Fibroblast of lung (primary cell): ENCODE results near the gene ASAP2.

Experiments used
- CTCF ChIP-seq, 2 donors: IDR thresholded peaks in 1 of 2; conservative IDR thresholded peaks in 1 of 2; 1 replicate in 1 of 2; 2 replicates in 1 of 2; pipeline ENCODE4 v1.5.1; 2011 to 2012; ENCODE audit warnings: low read length in 2 of 2, control low read depth in 1 of 2, inconsistent platforms in 1 of 2, low read depth in 1 of 2, mild to moderate bottlenecking in 1 of 2
- EZH2 ChIP-seq: IDR thresholded peaks from 2 replicates; pipeline ENCODE4 v1.5.1; 2012; ENCODE audit warnings: low read length, control low read depth, mild to moderate bottlenecking; ENCODE audit errors: missing control alignments

DNA sequence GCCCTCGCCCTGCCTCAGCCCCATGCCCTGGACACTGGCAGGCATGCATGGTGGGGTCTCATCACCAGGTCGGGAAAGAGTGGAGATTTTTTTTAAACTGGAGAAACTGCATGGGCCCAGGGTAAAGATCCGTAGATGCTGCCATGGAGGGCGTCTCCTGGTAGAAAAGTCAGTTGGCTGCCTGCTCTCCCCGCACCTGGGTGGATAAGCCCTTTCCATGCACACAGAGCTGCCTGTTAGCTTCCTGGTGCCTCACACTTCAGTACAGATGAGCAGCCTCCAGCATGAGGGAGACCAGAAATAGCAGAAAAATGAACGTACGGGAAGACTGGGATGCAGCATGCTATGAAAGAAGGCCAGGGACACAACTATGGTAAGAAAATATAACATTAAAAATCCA, 92.0 kb downstream of the ASAP2 start:
- TF ChIP-seq CTCF (conservative IDR thresholded peaks at IDR 0.05 in 1 of 2, IDR thresholded peaks at IDR 0.05 in 1 of 2; ENCODE audit: low read depth in 1 of 2, low read length in 2 of 2) (no peak), EZH2 (no peak)
